SIG-M5 (cell line): ENCODE measurements around the gene GRAMD1A.

Experiments
- DNase-seq: peaks from one replicate; lab custom pipeline; 2025; lab: John Stamatoyannopoulos, UW

The GRAMD1A gene

DNA sequence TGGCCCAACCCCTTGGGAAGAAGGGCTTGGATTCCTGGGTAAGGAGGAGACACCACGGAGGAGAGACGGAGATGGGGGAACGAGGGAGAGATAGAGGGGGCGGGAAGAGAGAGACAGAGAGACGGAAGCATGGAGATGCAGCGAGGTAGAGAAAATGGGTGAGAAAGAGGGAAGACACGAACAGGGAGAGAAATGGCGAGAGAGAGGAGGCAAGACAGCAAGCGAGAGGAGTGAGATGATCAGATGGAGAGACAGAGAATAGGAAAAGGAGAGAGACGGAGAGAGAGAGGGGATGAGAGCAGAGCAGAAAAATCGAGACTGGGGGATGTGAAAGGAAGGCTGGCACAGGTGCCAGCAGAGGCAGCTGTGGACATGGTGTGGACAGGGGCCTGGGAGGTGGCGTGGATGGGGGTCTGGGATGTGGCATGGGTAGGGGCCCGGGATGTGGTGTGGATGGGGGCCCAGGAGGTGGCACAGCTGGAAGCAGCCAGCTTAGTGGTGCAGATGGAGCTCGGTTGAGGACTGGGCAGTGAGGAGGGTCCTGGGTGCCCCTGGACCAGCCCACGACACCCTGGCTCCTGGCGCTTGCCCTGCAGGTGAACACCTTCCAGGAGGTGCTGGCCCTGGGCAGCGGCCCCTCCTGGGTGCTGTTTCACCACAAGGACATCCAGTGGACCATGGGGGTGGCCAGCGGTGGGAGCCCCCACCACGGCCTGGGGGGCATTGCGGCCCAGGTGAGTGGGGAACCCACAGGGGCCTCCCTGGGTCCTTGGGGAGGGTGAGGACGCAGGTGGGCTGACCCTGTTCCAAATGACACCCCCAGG, 75.3 kb downstream of the GRAMD1A start:
- DNase-seq, result no peak

DNA sequence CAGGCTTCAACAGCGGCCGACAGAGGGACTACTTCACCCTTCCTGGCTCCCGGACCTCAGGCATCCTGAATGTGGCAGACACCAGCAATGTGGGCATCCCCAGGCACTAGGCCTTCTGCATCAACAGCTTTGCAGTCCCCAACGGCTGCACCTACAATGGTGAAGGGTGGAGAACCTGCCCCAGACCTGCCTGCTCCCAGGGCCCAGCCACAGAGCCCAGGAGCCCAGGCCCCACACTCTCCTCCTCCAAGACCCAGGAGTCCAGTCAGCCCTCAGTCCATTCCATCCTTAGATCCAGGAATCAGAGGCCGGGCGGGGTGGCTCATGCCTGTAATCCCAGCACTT, 75.9 kb downstream of the GRAMD1A start:
- DNase-seq, result no peak
